HFFc6 (cell line): ENCODE data around the gene IL13. TPM values are rescaled to one million over a fixed set of nuclear protein-coding genes. Genes with fewer than 3 reads are reported as not detected.

Source experiments
- DNase-seq: peaks from one replicate; pipeline ENCODE4 v3.0.0-alpha.2; 2018
- H3K27ac Mint-ChIP-seq: 2 replicates; pipeline ENCODE4 v1.8.0; 2020; ENCODE audit warnings: mild to moderate bottlenecking, mixed read lengths
- H3K27me3 Mint-ChIP-seq: 2 replicates; pipeline ENCODE4 v1.8.0; 2021; ENCODE audit warnings: mild to moderate bottlenecking, moderate library complexity, mixed read lengths; ENCODE audit not compliant: insufficient read depth
- H3K36me3 Mint-ChIP-seq: 2 replicates; pipeline ENCODE4 v1.8.0; 2021; ENCODE audit warnings: low read depth, mixed read lengths
- H3K4me1 Mint-ChIP-seq: 2 replicates; pipeline ENCODE4 v1.8.0; 2020; ENCODE audit warnings: low read depth, mixed read lengths
- H3K4me3 Mint-ChIP-seq: 2 replicates; pipeline ENCODE4 v1.8.0; 2020; ENCODE audit warnings: mild to moderate bottlenecking, moderate library complexity, mixed read lengths
- H3K9me3 Mint-ChIP-seq: 2 replicates; pipeline ENCODE4 v1.8.0; 2020; ENCODE audit warnings: mild to moderate bottlenecking, mixed read lengths
- total RNA-seq, 6 experiments: library from RNA; stranded (reverse); fragmentation: NEBNext Ultra II Directional; extraction: Animal tissue kit (Norgen Biotek cat#: 25700); gene quantifications; 2 replicates in 1 of 6; 3 replicates in 5 of 6; pipeline ENCODE4 v1.2.3, GENCODE V29; 2021
- TF ChIP-seq, protein P1 (sequence below): fragments of 200-600 bp; sonication (generic); IDR thresholded peaks from 2 replicates; pipeline ENCODE4 v1.5.0; 2021; ENCODE audit warnings: antibody characterized with exemption, mild to moderate bottlenecking

The IL13 gene
- total RNA-seq, 6 experiments from 2014 or later: not detected

- H3K4me1 Mint-ChIP-seq: no peaks in the 10 kb centered on the region
- H3K27me3 Mint-ChIP-seq: peaks cover 21% of the 10 kb centered on the region
- H3K9me3 Mint-ChIP-seq: no peaks in the 10 kb centered on the region
- TF ChIP-seq, protein P1, sequence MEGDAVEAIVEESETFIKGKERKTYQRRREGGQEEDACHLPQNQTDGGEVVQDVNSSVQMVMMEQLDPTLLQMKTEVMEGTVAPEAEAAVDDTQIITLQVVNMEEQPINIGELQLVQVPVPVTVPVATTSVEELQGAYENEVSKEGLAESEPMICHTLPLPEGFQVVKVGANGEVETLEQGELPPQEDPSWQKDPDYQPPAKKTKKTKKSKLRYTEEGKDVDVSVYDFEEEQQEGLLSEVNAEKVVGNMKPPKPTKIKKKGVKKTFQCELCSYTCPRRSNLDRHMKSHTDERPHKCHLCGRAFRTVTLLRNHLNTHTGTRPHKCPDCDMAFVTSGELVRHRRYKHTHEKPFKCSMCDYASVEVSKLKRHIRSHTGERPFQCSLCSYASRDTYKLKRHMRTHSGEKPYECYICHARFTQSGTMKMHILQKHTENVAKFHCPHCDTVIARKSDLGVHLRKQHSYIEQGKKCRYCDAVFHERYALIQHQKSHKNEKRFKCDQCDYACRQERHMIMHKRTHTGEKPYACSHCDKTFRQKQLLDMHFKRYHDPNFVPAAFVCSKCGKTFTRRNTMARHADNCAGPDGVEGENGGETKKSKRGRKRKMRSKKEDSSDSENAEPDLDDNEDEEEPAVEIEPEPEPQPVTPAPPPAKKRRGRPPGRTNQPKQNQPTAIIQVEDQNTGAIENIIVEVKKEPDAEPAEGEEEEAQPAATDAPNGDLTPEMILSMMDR: peak; percentile 32; the same call in 1 of the 2 replicates
- peak overlapping the region; percentile 60 for H3K4me3 Mint-ChIP-seq
- H3K36me3 Mint-ChIP-seq: no peaks in the 10 kb centered on the region
- no peak overlapping the region for H3K27ac Mint-ChIP-seq
- DNase-seq: no peak
Observed at GRCh38 chr5:132655821-132656773, 1.9 kb upstream of the IL13 start.

DNA sequence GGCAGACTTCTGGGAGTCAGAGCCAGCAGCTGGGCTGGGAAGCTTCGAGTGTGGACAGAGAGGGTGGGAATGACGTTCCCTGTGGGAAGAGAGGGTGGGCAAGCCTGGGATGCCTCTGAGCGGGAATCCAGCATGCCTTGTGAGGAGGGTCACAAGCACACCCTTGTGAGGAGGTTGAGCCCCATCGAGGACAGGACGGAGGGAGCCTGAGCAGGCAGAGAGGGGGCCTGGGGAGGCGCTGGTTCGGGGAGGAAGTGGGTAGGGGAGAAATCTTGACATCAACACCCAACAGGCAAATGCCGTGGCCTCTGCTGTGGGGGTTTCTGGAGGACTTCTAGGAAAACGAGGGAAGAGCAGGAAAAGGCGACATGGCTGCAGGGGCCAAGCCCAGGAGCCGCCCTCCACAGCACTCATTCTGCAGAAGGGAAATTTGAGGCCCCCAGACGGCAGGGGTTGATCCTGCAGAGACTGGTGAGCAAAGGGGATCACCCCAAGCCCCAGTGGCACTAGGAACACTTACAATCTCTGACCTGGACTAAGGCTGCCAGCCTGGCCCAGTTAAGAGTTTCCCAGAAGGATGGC lies 1.1 kb upstream of the IL13 start:
- no peaks in the 10 kb centered on the region for H3K4me1 Mint-ChIP-seq
- H3K9me3 Mint-ChIP-seq: no peaks in the 10 kb centered on the region
- TF ChIP-seq, protein P1: no peak
- no peak overlapping the region for H3K27ac Mint-ChIP-seq
- DNase-seq: no peak
- peaks cover 21% of the 10 kb centered on the region for H3K27me3 Mint-ChIP-seq
- no peak overlapping the region; the same call in 1 of the 2 replicates for H3K4me3 Mint-ChIP-seq
- H3K36me3 Mint-ChIP-seq: no peaks in the 10 kb centered on the region

GRCh38 chr5:132658381-132659302 lies 669 bp downstream of the IL13 start:
- H3K4me1 Mint-ChIP-seq: no peaks in the 10 kb centered on the region
- no peak overlapping the region for H3K27ac Mint-ChIP-seq
- no peaks in the 10 kb centered on the region for H3K36me3 Mint-ChIP-seq
- DNase-seq: no peak
- peaks cover 18% of the 10 kb centered on the region for H3K27me3 Mint-ChIP-seq
- TF ChIP-seq, protein P1: no peak
- no peaks in the 10 kb centered on the region for H3K9me3 Mint-ChIP-seq
- no peak overlapping the region for H3K4me3 Mint-ChIP-seq

DNA sequence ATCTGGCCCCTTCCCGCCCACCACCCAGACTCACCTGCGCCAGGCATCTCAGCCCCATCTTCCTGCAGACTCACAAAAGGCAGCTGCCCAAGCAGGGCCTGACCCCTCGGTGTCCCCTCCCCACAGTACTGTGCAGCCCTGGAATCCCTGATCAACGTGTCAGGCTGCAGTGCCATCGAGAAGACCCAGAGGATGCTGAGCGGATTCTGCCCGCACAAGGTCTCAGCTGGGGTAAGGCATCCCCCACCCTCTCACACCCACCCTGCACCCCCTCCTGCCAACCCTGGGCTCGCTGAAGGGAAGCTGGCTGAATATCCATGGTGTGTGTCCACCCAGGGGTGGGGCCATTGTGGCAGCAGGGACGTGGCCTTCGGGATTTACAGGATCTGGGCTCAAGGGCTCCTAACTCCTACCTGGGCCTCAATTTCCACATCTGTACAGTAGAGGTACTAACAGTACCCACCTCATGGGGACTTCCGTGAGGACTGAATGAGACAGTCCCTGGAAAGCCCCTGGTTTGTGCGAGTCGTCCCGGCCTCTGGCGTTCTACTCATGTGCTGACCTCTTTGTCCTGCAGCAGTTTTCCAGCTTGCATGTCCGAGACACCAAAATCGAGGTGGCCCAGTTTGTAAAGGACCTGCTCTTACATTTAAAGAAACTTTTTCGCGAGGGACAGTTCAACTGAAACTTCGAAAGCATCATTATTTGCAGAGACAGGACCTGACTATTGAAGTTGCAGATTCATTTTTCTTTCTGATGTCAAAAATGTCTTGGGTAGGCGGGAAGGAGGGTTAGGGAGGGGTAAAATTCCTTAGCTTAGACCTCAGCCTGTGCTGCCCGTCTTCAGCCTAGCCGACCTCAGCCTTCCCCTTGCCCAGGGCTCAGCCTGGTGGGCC lies 1.9 kb downstream of the IL13 start:
- TF ChIP-seq, protein P1: no peak
- Mint-ChIP-seq H3K27me3 (peaks cover 12% of the 10 kb centered on the region), H3K27ac (no peak overlapping the region), H3K4me1 (no peaks in the 10 kb centered on the region), H3K36me3 (no peaks in the 10 kb centered on the region), H3K4me3 (no peak overlapping the region), H3K9me3 (no peaks in the 10 kb centered on the region)
- DNase-seq: no peak
